GM18507 (cell line): ENCODE results near the gene FRMD4B.

Experiments
- DNase-seq: peaks from one replicate; pipeline ENCODE4 v3.0.0; 2011; ENCODE audit warnings: low read depth; ENCODE audit not compliant: insufficient read length; ENCODE audit errors: extremely low spot score
- FAIRE-seq: peaks from 2 replicates; lab custom pipeline; 2011; peaks lifted over from hg19 to GRCh38; lab: Jason Lieb, UNC

The FRMD4B gene

DNA sequence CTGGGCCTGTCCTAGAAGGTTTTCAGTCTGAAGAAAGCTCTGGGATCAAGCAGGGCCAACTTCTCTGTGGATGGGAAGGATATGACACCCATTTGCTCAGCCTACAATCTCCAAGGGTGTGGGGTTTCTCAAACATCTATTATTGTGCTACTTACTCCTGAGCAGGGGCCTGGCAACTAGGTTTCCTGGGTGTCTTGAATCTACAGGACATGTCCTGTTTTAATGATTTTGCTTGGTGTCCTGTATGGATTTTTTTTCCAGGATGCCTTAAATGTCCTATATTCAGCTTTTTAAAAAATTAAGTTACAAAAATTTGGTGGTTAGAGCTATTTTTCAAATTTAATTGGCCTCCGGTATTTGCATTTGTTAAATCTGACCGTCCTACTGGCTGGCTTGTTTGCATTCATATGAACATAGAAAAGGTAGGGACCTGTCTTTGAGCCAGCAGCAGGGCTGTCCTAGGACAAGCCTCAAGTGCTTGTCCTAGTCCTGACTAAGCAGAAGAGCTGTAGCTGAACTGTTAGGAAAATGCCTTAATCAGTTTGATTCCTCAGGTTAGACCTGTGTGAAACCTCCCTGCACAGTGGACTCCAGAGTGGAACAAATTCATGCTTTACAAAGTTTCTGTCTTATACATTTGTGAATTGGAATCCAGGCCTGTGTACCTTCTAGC lies 223.4 kb downstream of the FRMD4B start:
- no peak for FAIRE-seq
- DNase-seq = no peak

DNA sequence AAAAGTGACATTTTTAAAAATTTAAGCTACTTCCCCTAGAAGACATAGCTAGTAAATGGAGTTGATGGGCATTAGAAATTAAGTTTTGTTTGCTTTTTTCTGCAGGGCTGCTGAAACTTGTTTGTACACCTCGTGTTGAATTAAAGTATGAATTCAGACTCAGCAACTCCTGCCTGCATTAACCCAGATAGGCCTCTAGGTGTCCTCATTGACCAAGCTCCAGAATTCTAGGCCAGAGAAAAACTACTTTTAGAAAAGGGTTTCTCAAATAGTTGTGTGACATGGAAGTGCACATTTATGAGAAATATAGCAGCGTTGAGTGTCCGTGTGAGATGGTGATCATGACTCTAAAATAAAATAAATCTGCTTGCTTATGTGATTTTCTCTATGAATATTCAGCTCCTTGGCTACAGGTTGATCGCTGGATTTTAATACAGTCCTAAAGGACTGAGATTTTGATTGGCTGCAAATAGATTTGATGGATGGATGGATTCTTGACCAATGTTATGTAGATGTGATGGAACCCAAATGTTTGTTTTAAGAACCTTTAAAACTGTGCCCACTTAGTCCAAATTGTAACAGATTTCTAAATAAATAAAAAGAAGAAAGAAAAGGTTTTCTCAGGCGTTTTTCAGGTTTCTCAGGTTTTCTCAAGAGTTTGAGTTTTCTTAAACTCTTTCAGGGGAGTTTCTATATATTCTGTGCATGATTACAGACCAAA lies 224.1 kb downstream of the FRMD4B start:
- DNase-seq = peak; percentile 32
- peak; percentile 71 for FAIRE-seq

DNA sequence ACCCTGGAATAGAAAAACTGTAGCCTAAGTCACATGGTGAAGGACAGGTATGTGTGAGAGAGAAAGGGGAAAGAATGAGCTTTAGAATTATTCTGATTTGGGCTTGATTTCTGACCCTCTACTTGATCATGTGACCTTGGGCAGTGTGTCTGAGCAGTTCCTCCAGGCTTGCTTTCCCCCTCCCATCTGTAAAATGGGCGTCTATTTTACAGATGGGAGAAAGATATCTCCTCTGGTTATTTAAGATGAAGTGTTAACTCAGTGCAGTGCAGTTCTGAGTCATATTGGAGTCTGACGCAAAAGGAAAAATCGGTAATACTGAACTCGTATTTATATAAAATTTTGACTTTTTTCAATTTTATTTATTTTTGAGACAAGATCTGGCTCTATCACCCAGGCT lies 225.4 kb downstream of the FRMD4B start:
- FAIRE-seq (no peak), DNase-seq (no peak)

GRCh38 chr3:69160107-69160506 lies 225.8 kb downstream of the FRMD4B start:
- no peak for FAIRE-seq
- DNase-seq = no peak

- no peak for DNase-seq
- FAIRE-seq = no peak
Measured at GRCh38 chr3:69149586-69149985, 236.3 kb downstream of the FRMD4B start.

GRCh38 chr3:69145688-69146087 lies 240.2 kb downstream of the FRMD4B start:
- no peak for FAIRE-seq

DNA sequence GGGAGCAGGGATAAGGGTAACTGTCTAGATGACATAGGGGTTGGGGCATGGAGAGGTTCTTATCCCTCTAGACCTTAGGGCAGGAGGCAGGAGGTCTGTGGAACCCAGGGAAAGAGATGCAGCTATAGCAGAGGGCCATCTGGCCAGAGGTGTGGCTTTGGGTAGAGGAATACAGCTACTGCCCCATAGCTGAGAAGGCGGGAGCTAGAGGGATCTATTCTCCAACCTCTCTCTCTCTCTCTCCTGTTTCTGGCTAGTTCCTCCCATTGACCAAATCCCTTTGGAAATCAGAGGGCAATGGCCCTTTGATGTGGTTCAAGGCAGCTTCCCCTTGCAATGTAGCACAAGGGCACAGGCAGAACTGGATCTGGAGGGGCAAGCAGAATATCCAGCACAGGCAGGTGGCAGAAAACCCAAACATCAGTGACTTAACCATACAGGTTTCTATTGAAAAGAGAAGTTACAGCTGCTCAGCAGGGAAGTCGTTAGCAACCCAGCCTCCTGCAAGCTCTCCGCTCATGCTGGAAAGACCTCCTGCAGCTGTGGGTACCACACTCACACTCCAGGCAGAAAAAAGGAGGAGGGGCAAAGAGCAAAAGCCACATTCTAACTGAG lies 241.2 kb downstream of the FRMD4B start:
- no peak for FAIRE-seq

More at GRCh38 chr3:69145688-69146087, 240.2 kb downstream of the FRMD4B start:
- DNase-seq = no peak

DNA sequence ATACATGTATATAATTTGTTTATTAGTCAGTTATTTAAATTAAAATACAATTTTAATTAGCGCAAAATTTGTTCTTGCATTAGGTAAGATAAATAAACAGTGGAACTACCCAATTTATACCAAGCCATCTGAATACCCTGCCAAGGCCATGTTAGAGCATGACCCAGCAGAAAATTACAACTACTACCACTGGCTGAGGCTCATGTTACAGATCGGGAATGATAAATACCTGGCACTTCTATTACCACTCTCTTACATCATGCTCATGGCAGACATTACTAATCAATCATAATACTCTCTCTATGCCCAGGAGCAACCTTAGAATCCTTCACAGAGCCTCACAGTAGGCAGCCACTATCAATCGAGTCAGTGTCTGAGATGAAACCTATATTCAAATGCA lies 242.3 kb downstream of the FRMD4B start:
- DNase-seq (no peak), FAIRE-seq (no peak)

More for the DNA sequence above, 241.2 kb downstream of the FRMD4B start:
- no peak for DNase-seq

GRCh38 chr3:69142797-69143454 lies 243.0 kb downstream of the FRMD4B start:
- no peak for FAIRE-seq
- no peak for DNase-seq

GRCh38 chr3:69142090-69142489 lies 243.8 kb downstream of the FRMD4B start:
- DNase-seq = no peak
- FAIRE-seq = no peak

- no peak for DNase-seq
- no peak for FAIRE-seq
Measured at GRCh38 chr3:69141313-69141712, 244.6 kb downstream of the FRMD4B start.

DNA sequence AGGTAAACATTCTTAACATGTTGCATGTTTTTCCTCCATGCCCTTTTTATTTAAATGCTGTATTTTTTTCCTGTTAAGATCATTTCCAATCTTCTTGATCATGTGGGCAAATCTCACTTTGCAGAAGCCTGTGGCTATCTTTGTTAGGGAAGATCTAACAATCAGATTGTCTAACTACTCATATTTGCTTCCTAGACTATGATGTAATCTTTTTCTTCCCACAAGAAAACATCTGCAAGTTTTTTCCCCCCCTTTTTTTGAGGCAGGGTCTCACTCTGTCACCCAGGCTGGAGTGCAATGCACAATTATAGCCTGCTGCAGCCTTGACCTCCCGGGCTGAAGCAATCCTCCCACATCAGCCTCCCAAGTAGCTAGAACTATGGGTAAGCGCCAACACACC lies 248.5 kb downstream of the FRMD4B start:
- DNase-seq (no peak), FAIRE-seq (no peak)

DNA sequence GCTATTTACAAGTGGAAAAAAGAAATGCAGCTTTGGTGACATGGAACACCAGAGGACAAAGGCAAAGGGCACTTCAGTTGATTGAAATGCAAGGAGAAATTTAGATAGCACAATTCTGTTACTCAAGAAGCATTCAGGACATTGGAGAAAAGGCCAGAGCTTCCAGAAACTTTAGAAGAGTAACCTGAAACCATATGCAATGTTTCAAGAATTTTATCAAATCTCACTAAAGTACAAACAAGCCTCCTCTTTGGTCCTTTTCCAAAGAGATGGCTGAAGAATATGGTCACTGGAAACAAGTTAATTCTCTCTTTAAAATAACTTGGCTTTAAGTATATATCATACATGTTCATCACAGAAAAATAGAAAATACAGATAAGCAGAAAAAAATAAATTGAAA lies 248.9 kb downstream of the FRMD4B start:
- FAIRE-seq = no peak
- no peak for DNase-seq

- FAIRE-seq = no peak
- DNase-seq = no peak
Measured at GRCh38 chr3:69130689-69131088, 255.2 kb downstream of the FRMD4B start.

GRCh38 chr3:69129531-69129930 lies 256.4 kb downstream of the FRMD4B start:
- no peak for DNase-seq
- FAIRE-seq = no peak

DNA sequence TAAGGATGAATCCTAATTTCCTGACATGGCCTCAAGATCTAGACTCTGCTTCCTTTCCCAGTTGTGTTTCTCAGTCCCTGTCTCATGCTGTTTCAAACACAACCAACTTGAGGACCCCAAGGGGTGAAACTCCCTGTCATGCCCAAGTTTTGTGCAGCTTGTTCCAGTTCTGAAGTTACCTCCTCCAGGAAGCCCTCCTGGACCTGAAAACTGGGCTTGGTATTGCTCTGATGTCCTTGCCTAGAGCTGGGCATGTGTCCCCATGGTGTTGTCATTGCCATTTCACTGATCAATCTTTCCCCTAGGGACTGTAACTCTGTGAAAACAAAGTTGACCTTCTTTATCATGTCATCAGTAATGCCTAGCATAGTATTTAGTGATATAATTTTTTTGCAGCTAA lies 257.4 kb downstream of the FRMD4B start:
- FAIRE-seq = no peak
- DNase-seq = no peak

DNA sequence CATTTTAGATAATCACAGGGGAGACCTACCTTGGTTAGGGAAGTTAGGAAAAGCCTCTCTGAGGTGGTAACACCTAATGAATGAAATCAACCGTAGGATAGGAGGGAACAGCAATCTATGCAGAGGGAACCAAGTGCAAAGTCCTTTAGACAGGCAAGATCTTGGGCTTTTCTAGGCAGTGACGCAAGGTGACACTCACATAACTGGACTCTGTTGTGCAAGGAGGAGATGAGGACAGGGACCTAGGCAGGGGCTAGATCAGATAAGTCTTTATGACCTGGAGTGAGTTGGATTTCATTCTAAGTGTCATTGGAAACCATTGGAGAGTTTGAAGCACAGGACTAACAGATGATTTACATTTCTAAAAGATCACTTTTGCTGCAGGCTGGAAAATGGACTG lies 258.9 kb downstream of the FRMD4B start:
- FAIRE-seq = no peak

GRCh38 chr3:69126216-69126615 lies 259.7 kb downstream of the FRMD4B start:
- no peak for DNase-seq
- no peak for FAIRE-seq

More for the DNA sequence above, 258.9 kb downstream of the FRMD4B start:
- DNase-seq = no peak

- FAIRE-seq (no peak), DNase-seq (no peak)
Measured at GRCh38 chr3:69122403-69122802, 263.5 kb downstream of the FRMD4B start, which contains the start of gene LMOD3. Gene LMOD3, minus strand, starts transcription at chr3:69122595. Its CDS starts 209 bp downstream, at chr3:69122386.

DNA sequence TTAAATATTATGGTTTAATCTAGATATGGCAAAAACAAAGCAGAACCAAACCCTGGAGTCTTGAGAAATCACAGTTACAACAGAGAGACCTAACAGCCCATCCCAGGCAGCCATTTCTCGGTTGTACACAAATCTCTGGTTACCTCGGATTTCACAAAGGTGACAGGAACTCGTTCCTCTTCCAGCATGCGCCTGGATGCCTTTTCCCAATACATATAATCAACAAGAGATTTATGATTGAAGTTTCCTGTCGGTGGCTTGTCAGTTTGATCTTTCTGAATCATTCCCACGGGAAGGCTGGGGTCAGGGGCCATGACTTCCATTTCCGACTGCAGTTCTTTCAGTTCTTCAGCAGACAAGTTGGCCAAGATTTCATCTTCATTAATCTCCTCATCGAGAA lies 263.9 kb downstream of the FRMD4B start:
- DNase-seq (no peak), FAIRE-seq (no peak)
